ENCODE measurements around the gene CFB. TPM values are rescaled to one million over a fixed set of nuclear protein-coding genes. Genes with fewer than 3 reads are reported as not detected.

Gene CFB
- total RNA-seq, 1 experiment from 2014 or later = 0.31 TPM

DNA sequence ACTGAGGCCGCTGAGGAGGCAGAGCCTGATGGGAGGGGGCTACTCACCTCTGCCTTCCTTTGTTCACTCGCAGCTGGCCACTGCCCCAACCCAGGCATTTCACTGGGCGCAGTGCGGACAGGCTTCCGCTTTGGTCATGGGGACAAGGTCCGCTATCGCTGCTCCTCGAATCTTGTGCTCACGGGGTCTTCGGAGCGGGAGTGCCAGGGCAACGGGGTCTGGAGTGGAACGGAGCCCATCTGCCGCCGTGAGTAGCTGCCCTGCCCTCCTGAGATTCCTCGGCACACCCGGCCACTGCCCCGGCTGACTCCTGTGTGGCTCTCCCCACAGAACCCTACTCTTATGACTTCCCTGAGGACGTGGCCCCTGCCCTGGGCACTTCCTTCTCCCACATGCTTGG, 12.4 kb upstream of the CFB start:
- peaks cover 0 to 6% (median 2%) of the 10 kb centered on the region in 3 experiments; a peak in 1 of 7 replicates for H3K36me3 Mint-ChIP-seq (ENCODE audit: insufficient read depth in 1 of 3, low read depth in 3 of 3)
- H2AFZ ChIP-seq (ENCODE audit: low read length) = no peak overlapping the region
- H2BK15ac ChIP-seq (ENCODE audit: low read depth, low read length) = no peak overlapping the region
- H3K27ac Mint-ChIP-seq = no peak overlapping the region
- no peak overlapping the region for H2BK12ac ChIP-seq (ENCODE audit: insufficient read length, low read depth, low read length)
- no peaks in the 10 kb centered on the region for H3K4me1 ChIP-seq (ENCODE audit: insufficient read depth, low read length)
- no peak overlapping the region for H4K8ac ChIP-seq (replicated peaks; ENCODE audit: insufficient read length, low read depth, low read length)
- no peak overlapping the region for H3K4me2 ChIP-seq (ENCODE audit: insufficient read depth, insufficient read length, low read length)
- no peak overlapping the region for H3T11ph ChIP-seq (ENCODE audit: low read length)
- H3K79me2 ChIP-seq (ENCODE audit: insufficient read depth, low read length) = no peaks in the 10 kb centered on the region
- no peak overlapping the region for H3K23ac ChIP-seq (ENCODE audit: insufficient read length, low read depth, low read length)
- no peak overlapping the region for H3K4me3 Mint-ChIP-seq
- no peak overlapping the region for H2BK5ac ChIP-seq (ENCODE audit: insufficient read length, low read length)
- no peak overlapping the region for H3K56ac ChIP-seq (ENCODE audit: insufficient read length, low read depth, low read length)
- H3K9ac ChIP-seq (ENCODE audit: extremely low read depth, insufficient read length, low read length) = no peak overlapping the region
- H3K18ac ChIP-seq (ENCODE audit: insufficient read length, low read depth, low read length) = no peak overlapping the region
- H3K79me1 ChIP-seq (ENCODE audit: insufficient read depth, low read depth, low read length, poor library complexity, severe bottlenecking) = no peaks in the 10 kb centered on the region
- no peak overlapping the region for H2BK20ac ChIP-seq (ENCODE audit: low read depth, low read length, poor library complexity, severe bottlenecking)
- H3K27ac ChIP-seq (ENCODE audit: insufficient read length, low read depth, low read length) = no peak overlapping the region
- H3K4ac ChIP-seq (ENCODE audit: low read depth, low read length) = no peak overlapping the region
- TF ChIP-seq, protein P1, sequence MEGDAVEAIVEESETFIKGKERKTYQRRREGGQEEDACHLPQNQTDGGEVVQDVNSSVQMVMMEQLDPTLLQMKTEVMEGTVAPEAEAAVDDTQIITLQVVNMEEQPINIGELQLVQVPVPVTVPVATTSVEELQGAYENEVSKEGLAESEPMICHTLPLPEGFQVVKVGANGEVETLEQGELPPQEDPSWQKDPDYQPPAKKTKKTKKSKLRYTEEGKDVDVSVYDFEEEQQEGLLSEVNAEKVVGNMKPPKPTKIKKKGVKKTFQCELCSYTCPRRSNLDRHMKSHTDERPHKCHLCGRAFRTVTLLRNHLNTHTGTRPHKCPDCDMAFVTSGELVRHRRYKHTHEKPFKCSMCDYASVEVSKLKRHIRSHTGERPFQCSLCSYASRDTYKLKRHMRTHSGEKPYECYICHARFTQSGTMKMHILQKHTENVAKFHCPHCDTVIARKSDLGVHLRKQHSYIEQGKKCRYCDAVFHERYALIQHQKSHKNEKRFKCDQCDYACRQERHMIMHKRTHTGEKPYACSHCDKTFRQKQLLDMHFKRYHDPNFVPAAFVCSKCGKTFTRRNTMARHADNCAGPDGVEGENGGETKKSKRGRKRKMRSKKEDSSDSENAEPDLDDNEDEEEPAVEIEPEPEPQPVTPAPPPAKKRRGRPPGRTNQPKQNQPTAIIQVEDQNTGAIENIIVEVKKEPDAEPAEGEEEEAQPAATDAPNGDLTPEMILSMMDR (conservative IDR thresholded peaks at IDR 0.05) = no peak
- no peak overlapping the region; the same call in 1 of the 2 replicates for H3K14ac ChIP-seq (ENCODE audit: insufficient read depth, low read length)
- H2AK5ac ChIP-seq (ENCODE audit: insufficient read length, low read length) = no peak overlapping the region
- H3K27me3 ChIP-seq (ENCODE audit: insufficient read depth, low read length) = no peaks in the 10 kb centered on the region
- peaks cover 11% of the 10 kb centered on the region for H3K27me3 Mint-ChIP-seq (ENCODE audit: low read depth)
- no peaks in the 10 kb centered on the region for H4K20me1 ChIP-seq (ENCODE audit: control insufficient read depth, insufficient read depth, insufficient read length)
- H2BK120ac ChIP-seq (ENCODE audit: low read depth, low read length, poor library complexity, severe bottlenecking) = no peak overlapping the region
- H4K91ac ChIP-seq (ENCODE audit: insufficient read length, low read depth, low read length) = no peak overlapping the region
- no peaks in the 10 kb centered on the region; a peak in 1 of 4 replicates for H3K4me1 Mint-ChIP-seq
- peaks cover 15 to 16% of the 10 kb centered on the region in 2 experiments for H3K9me3 Mint-ChIP-seq
- WGBS (ENCODE audit: extremely low coverage, insufficient read length, low lambda C conversion rate) = no CpG with 5 or more reads among the region's 19 CpGs
- no peaks in the 10 kb centered on the region for H3K9me3 ChIP-seq (ENCODE audit: control insufficient read depth, low read depth, low read length)
- no peaks in the 10 kb centered on the region for H3K23me2 ChIP-seq (ENCODE audit: insufficient read length, low read depth, low read length, poor library complexity, severe bottlenecking)
- no peak overlapping the region for H4K5ac ChIP-seq (ENCODE audit: insufficient read length, low read depth, low read length)
- DNase-seq = no peak
